Epithelial cell of proximal tubule (primary cell): ENCODE data around the gene ANKRD42. TPM values are rescaled to one million over a fixed set of nuclear protein-coding genes. Genes with fewer than 3 reads are reported as not detected.

Experiments
- DNase-seq: peaks from one replicate; pipeline ENCODE4 v3.0.0-alpha.2; 2011; ENCODE audit warnings: low read depth
- H3K4me3 ChIP-seq: 2 replicates; pipeline ENCODE4 v1.5.1; 2011; ENCODE audit warnings: low read depth, mild to moderate bottlenecking, low read length
- total RNA-seq: library from RNA; depleted of rRNA; stranded (reverse); fragments of >200 nt; gene quantifications from 2 replicates; pipeline ENCODE4 v1.2.3, GENCODE V29; 2015
- TF ChIP-seq, protein P1 (sequence below): conservative IDR thresholded peaks from 2 replicates; pipeline ENCODE4 v1.5.1; 2012; ENCODE audit warnings: low read depth, mild to moderate bottlenecking, low read length

The ANKRD42 gene
- total RNA-seq, 1 donor from 2014 or later, result 5.3 TPM

DNA sequence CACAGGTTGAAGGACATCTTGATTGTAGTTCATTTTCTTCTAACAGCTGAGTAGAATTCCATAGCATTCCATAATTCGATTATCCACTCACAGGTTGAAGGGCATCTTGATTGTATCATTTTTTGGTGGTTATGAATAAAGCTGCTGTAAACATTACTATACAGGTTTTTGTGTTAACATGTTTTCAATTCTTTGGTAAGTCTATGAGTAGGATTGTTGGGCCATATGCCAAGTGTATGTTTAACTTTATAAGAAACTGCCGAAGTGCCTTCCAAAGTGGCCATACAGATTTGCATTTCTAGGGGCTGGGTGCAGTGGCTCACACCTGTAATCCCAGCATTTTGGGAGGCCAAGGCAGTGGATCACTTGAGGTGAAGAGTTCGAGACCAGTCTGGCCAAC is 44.6 kb downstream of the ANKRD42 start:
- TF ChIP-seq, protein P1, sequence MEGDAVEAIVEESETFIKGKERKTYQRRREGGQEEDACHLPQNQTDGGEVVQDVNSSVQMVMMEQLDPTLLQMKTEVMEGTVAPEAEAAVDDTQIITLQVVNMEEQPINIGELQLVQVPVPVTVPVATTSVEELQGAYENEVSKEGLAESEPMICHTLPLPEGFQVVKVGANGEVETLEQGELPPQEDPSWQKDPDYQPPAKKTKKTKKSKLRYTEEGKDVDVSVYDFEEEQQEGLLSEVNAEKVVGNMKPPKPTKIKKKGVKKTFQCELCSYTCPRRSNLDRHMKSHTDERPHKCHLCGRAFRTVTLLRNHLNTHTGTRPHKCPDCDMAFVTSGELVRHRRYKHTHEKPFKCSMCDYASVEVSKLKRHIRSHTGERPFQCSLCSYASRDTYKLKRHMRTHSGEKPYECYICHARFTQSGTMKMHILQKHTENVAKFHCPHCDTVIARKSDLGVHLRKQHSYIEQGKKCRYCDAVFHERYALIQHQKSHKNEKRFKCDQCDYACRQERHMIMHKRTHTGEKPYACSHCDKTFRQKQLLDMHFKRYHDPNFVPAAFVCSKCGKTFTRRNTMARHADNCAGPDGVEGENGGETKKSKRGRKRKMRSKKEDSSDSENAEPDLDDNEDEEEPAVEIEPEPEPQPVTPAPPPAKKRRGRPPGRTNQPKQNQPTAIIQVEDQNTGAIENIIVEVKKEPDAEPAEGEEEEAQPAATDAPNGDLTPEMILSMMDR, result no peak
- DNase-seq, result no peak
- H3K4me3 ChIP-seq, result no peak overlapping the region

DNA sequence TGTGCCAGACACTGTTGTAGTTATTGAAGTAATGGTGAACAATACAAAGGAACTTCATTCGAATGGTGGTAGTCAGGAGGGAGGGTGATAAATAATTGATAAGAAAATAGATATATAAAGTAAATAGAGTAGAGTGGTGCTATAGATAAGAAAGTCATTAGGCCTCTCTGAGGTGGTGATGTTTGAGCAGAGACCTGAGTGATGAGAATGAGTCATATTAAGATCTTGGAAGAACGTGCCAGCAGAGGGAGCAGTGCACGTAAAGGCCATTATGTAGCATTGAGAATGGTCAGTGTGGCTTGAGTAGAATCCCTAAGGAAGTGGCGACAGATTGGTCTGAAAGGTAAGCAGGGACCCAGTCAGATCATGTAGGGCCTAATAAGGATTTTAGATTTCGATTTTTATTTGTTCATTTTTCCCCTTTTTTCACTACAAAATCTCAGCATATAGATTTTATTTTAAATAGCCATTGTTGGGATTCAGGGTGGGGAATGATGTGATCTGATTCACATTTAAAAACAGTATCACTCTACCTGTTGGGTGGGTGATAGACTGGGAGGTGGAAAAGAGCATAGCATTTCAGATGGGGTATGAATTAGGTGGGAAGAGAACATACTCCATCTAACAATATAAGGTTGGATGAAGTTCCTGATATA is 47.9 kb downstream of the ANKRD42 start:
- no peak overlapping the region for H3K4me3 ChIP-seq
- TF ChIP-seq, protein P1, result peak; percentile 76

DNA sequence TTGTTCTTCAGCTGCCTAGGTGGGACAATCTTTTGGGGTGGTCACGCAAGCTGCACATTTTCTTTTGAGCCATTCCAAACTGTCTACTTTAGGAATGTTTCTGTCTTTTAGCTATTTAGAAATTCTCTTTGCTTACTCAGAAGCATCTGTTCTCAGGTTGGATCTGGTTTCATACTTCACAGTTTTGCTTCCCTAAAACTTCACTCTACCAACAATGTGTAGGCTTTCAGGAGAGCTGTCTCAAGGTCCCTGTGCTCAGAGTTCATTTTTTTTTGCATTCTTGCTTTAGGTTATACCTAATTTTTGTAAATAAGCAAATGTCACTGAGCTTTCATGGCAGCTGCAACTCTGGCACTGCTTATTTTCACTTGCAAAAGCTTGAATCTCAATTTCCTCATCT is 55.9 kb downstream of the ANKRD42 start:
- DNase-seq, result no peak
- H3K4me3 ChIP-seq, result no peak overlapping the region
- TF ChIP-seq, protein P1, result no peak

More for the DNA sequence above, 47.9 kb downstream of the ANKRD42 start:
- no peak for DNase-seq

DNA sequence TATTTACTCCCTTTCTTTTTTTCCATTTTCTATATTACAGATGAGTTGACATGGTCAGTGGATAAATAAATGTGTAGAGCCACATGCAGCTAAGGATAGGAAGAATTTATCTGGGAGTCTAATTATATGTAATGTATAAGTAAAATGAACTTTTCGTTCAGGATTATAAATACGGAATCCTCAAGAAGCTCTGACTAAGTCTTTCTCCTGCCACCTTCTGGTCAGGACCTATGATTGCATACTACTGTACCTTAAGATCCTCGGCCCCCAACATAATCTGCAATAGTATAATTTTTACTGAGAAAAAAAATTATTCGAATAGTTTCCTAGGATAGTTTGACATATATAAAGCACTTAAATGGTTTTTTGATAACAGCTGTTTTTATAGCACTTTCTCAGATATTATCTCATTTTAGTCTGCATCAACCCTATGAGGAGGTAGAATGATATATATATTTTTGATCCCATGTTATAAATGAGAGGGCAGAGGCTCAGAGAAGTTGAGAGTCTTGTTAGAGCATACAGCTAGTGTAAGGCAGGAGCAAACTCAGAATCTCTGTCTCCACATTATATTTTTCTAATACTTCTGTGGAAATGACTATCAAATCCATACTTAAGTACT is 56.6 kb downstream of the ANKRD42 start:
- H3K4me3 ChIP-seq, result no peak overlapping the region
- TF ChIP-seq, protein P1, result peak; percentile 72
- no peak for DNase-seq

DNA sequence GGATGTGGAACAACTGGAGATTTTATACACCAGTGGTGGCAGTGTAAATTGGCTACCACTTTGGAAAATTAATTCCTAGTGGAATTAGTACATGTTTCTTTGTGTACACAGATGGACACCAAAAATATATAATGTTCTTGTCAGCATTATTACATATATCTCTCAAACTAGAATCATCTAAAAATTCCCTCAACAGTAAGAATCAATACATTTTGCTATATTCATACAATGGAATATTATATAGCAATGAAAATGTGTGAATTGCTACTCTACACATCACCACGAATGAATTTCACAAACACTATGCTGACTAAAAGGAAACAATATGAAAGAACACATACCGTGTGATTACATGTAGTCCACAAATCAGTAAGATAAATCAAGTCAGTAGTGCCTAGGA is 58.8 kb downstream of the ANKRD42 start:
- no peak for DNase-seq
- H3K4me3 ChIP-seq, result no peak overlapping the region
- TF ChIP-seq, protein P1, result no peak

DNA sequence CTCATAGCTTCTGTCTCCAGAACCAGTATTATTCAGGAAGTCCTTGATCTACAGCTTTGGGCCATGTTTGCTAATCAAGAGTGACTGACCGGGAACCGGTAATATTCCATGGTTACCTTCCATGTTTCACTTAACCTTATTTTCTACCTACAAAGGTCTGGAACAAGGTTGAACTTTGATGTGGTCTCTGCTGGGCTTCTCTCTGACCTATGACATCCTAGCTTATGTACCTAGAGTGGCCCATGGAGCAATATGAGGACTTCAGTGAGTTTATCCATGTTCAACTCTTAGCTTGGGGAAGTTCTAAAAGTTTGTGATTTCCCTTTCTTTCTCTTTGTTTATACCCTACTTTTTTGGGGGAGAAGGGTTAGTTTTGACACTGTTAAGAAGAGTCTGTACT is 59.4 kb downstream of the ANKRD42 start:
- H3K4me3 ChIP-seq, result no peak overlapping the region
- TF ChIP-seq, protein P1, result no peak
- DNase-seq, result no peak

DNA sequence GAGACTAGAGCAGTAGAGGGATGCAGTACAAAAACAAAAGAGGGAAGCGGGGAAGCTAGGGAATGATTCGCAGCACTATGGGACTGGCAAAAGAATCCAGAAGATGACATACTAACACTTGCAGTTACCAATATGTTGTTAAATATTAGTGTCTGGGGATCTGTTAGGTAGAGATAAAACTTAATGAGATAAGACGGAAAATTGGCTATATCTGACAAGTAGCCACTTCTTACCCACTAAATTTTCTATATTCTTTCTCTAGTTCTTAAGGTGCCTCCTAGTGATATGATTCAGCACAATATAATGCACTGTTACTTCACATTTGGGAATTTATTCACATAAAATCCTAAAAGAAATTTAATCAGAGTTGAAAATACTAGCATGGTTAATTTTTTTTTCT is 61.9 kb downstream of the ANKRD42 start:
- TF ChIP-seq, protein P1, result no peak
- H3K4me3 ChIP-seq, result no peak overlapping the region
- no peak for DNase-seq
